ENCODE data around the gene WNT3.
"Not testable (repeated sequence)": the region's sequence is repeated elsewhere in the genome, so short reads cannot be mapped to it uniquely, and the experiment has no call there.

Gene WNT3

DNA sequence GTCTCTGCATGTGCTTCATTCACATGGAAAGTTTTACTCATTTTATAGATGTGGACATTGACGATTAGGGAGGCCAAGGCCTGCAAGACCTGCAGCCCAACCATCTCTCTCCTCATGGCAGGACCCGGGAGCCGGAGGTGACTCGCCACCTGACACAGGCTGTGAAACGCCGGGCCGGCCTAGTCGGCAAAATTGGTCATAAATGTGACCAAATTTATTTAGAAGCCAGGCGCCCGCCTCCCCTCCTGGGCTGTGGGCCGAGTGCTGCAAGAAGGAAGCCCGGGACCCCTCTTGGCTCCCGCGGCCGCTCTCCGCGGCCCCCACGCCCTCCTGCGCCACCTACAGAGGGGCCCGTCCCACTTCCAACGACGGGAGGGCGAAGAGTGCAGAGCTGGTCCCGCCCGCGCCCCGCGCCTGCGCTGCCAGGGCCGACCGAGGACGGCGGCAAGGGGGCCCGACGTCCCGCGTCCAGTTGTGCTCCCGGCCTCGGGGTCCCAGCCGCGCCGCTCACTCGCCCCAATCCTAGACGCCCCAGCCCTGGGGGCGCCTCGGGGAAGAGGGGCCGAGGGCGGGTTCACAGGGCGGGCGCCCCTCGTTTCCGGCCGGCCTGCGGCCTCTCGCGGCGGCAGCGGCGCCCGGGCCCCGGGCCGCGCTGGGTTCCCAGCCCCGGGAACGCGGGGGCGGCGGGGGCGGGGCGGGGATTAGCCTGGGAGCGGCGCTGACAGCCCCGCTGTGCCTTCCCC, 47.5 kb downstream of the WNT3 start:
- peak overlapping the region; percentile 48 for H3K4me3 ChIP-seq (ENCODE audit: low read depth, low read length)
- no peak for DNase-seq (ENCODE audit: low read depth)

GRCh38 chr17:46770439-46770817, 48.1 kb downstream of the WNT3 start:
- H3K4me3 ChIP-seq (ENCODE audit: low read depth, low read length) = peak overlapping the region; percentile 48
- DNase-seq (ENCODE audit: low read depth) = no peak

DNA sequence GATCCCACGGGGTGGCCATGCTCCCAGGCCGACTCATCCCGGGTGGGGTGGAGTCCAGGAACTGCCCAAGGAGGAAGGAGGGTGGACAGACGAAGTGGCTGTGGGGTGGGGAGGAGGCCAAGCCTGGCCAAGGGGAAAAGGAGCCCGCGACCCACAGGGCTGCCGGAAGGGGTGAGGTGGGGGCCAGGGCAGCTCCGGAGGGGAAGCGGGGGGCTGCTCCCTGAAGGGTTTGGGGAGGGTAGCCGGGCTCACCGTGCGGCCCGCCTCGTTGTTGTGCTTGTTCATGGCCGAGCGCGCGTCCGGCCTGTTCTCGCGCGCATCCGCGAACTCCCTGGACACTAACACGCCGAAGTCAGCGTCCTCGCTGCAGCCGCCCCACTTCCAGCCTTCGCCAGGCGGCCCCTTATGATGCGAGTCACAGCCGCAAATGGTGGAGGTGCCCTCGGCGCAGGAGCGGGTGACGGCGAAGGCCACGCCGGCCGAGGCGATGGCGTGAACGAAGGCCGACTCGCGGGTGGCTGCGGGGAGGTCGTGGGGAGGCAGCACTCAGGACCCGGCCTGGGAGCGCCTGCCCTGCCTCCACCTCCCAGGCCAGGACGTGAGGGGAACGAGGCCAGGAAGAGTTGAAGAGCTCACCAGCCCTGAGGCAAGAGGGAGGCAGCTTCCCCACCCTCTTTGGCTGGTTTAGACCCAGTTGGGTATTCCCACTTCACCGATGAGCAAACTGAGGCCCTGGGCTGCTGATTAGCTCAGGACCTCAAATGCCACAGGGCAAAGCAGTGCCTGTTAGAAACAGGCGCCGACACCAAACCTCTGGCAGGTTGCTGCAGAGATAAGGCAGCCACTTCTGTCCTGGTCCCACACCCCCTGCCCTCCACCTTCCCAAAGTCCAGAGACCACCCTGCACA, 48.7 kb downstream of the WNT3 start:
- H3K4me3 ChIP-seq (ENCODE audit: low read depth, low read length) = no peak overlapping the region
- DNase-seq (ENCODE audit: low read depth) = no peak

DNA sequence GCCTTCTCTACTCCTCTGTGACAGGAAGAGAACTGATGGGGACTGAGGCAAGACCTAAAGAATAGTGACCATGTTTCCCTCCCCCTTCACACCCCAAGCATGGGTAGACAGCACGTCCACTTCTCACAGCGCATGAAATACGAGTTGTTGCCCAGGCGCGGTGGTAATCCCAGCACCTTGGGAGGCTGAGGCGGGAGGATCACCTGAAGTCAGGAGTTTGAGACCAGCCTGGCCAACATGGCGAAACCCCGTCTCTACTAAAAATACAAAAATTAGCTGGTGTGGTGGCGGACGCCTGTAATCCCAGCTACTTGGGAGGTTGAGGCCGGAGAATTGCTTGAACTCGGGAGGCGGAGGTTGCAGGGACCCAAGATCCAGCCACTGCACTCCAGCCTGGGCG, 49.6 kb downstream of the WNT3 start:
- not testable (repeated sequence) for H3K4me3 ChIP-seq (ENCODE audit: low read depth, low read length); DNase-seq (ENCODE audit: low read depth)

GRCh38 chr17:46768540-46768870, 50.0 kb downstream of the WNT3 start:
- no peak for DNase-seq (ENCODE audit: low read depth)
- H3K4me3 ChIP-seq (ENCODE audit: low read depth, low read length) = no peak overlapping the region

- DNase-seq (ENCODE audit: low read depth) = no peak
- H3K4me3 ChIP-seq (ENCODE audit: low read depth, low read length) = no peak overlapping the region
Measured at GRCh38 chr17:46766493-46767491, 51.7 kb downstream of the WNT3 start.

- DNase-seq (ENCODE audit: low read depth) = no peak
- H3K4me3 ChIP-seq (ENCODE audit: low read depth, low read length) = no peak overlapping the region
Measured at GRCh38 chr17:46765453-46765852, 53.0 kb downstream of the WNT3 start.

GRCh38 chr17:46764709-46765401, 53.6 kb downstream of the WNT3 start:
- H3K4me3 ChIP-seq (ENCODE audit: low read depth, low read length) = no peak overlapping the region
- peak; percentile 65 for DNase-seq (ENCODE audit: low read depth)

- H3K4me3 ChIP-seq (ENCODE audit: low read depth, low read length) = no peak overlapping the region
- no peak for DNase-seq (ENCODE audit: low read depth)
Measured at GRCh38 chr17:46764000-46764708, 54.3 kb downstream of the WNT3 start.

- no peak for DNase-seq (ENCODE audit: low read depth)
Measured at GRCh38 chr17:46763416-46763815, 55.1 kb downstream of the WNT3 start.

GRCh38 chr17:46759141-46759540, 59.4 kb downstream of the WNT3 start:
- no peak overlapping the region for H3K4me3 ChIP-seq (ENCODE audit: low read depth, low read length)
- DNase-seq (ENCODE audit: low read depth) = no peak

More at GRCh38 chr17:46763416-46763815, 55.1 kb downstream of the WNT3 start:
- no peak overlapping the region for H3K4me3 ChIP-seq (ENCODE audit: low read depth, low read length)

DNA sequence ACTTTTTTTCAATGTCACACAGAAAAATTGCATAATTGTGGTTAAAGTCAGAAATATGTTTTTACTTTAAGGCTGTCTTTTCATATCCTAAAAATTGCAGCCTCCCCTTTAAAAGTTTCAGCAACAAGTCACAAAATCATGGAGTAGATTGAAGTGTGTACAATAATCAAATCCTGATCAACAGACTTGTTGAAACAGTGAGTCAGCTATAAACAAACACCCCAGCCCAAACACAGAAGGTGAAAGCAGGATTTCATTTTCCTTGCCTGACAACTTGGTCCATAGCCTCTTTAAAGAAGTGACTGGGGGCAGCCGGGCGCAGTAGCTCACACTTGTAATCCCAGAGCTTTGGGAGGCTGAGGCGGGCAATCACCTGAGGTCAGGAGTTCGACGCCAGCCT, 59.9 kb downstream of the WNT3 start:
- no peak overlapping the region for H3K4me3 ChIP-seq (ENCODE audit: low read depth, low read length)
- DNase-seq (ENCODE audit: low read depth) = no peak

DNA sequence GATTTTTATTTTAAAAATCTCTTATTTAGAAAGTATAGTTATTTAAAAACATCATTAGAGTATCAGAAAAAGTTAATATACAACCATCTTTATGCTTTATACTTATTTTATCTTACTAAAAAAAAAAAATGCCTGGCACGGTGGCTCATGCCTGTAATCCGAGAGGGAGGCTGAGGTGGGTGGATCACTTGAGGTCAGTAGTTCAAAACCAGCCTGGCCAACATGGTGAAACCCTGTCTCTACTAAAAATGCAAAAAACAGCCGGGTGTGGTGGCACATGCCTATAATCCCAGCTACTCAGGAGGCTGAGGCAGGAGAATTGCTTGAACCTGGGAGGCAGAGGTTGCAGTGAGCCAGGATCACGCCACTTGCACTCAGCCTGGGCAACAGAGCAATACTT, 60.9 kb downstream of the WNT3 start:
- not testable (repeated sequence) for DNase-seq (ENCODE audit: low read depth); H3K4me3 ChIP-seq (ENCODE audit: low read depth, low read length)

GRCh38 chr17:46756861-46757260, 61.6 kb downstream of the WNT3 start:
- no peak overlapping the region for H3K4me3 ChIP-seq (ENCODE audit: low read depth, low read length)
- no peak for DNase-seq (ENCODE audit: low read depth)

GRCh38 chr17:46756081-46756735, 62.3 kb downstream of the WNT3 start:
- no peak overlapping the region for H3K4me3 ChIP-seq (ENCODE audit: low read depth, low read length)

DNA sequence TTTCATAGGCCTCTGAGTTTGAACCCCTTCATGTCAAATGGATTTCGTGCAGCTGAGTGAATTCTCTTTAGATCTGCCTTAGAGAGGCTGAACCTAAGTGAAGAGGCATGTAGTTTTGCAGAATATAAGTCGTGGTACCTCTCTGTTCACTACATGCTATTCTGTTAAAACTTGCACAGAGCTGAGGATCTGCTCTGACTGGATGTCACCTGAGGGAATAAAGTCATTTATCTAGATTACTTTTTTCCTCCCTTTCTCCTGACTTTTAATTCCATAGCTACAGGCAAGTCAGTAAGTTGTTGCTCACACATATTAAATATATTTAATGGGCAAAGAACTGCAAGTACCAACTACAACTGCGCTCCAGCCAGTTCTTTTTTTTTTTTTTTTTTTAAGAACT, 64.7 kb downstream of the WNT3 start:
- no peak for DNase-seq (ENCODE audit: low read depth)
- H3K4me3 ChIP-seq (ENCODE audit: low read depth, low read length) = no peak overlapping the region

More at GRCh38 chr17:46756081-46756735, 62.3 kb downstream of the WNT3 start:
- no peak for DNase-seq (ENCODE audit: low read depth)

DNA sequence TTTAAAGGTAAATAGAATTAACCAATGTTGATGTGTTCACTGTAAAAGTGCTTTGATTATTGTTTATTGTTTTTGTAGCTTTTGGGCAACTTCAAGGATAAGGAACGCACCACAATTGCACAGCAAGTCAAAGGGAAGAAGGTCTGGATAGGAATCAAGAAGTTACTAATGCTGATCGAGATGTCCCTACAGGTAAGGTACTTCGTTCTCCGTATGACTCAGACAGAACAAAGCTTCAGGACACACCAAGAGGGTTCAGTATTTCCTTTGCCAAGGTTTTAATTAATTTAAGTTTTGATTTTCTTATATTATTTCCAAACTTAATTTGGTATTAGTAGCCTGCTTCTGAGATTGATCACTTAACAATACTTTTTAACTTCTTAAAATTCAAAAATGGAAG, 67.1 kb downstream of the WNT3 start:
- H3K4me3 ChIP-seq (ENCODE audit: low read depth, low read length) = no peak overlapping the region
- DNase-seq (ENCODE audit: low read depth) = no peak

GRCh38 chr17:46745376-46745775, 73.1 kb downstream of the WNT3 start:
- H3K4me3 ChIP-seq (ENCODE audit: low read depth, low read length) = no peak overlapping the region
- no peak for DNase-seq (ENCODE audit: low read depth)
